ENCODE results near the gene CXADR. TPM values are rescaled to one million over a fixed set of nuclear protein-coding genes. Genes with fewer than 3 reads are reported as not detected.

The CXADR gene
- total RNA-seq, 6 donors from 2014 or later, result 19.9 to 73.0 (median 29.2) TPM

- WGBS, 2 donors, result 69 to 82% methylated on average over 6 of the region's 6 CpGs
These were observed 20.3 kb upstream of the CXADR start for GRCh38 chr21:17492415-17493168.

GRCh38 chr21:17494051-17494450, 18.8 kb upstream of the CXADR start:
- Histone ChIP-seq H3K27me3 (no peaks in the 10 kb centered on the region), H3K9me3 (no peaks in the 10 kb centered on the region), H3K27ac (no peak overlapping the region), H3K4me1 (peaks cover 0 to 9% (median 8%) of the 10 kb centered on the region in 4 donors), H3K36me3 (no peaks in the 10 kb centered on the region), H3K4me3 (no peak overlapping the region)
- TF ChIP-seq EP300 (IDR thresholded peaks at IDR 0.05) (no peak), POLR2A (IDR thresholded peaks at IDR 0.05) (no peak), POLR2AphosphoS5 (IDR thresholded peaks at IDR 0.05) (no peak), CTCF (IDR thresholded peaks at IDR 0.05) (no peak)
- no peak for ATAC-seq (ENCODE audit: low FRiP score in 2 of 2)
- no peak for DNase-seq
- WGBS, 2 donors, result 86 to 87% methylated on average over 3 of the region's 3 CpGs

More at GRCh38 chr21:17492415-17493168, 20.3 kb upstream of the CXADR start:
- peak in 1 of 2 donors; percentile 54 for DNase-seq
- Histone ChIP-seq H3K27me3 (no peaks in the 10 kb centered on the region), H3K4me1 (peaks cover 0 to 9% (median 8%) of the 10 kb centered on the region in 4 donors), H3K4me3 (no peak overlapping the region), H3K27ac (peak overlapping the region in 3 of 4 donors; percentile 6 to 33 (median 25)), H3K9me3 (no peaks in the 10 kb centered on the region), H3K36me3 (no peaks in the 10 kb centered on the region)
- TF ChIP-seq POLR2AphosphoS5 (IDR thresholded peaks at IDR 0.05) (no peak), EP300 (IDR thresholded peaks at IDR 0.05) (peak in 2 of 4 donors; percentile 19 to 69), POLR2A (IDR thresholded peaks at IDR 0.05) (no peak), CTCF (IDR thresholded peaks at IDR 0.05) (no peak)
- ATAC-seq (ENCODE audit: low FRiP score in 2 of 2), result peak; percentile 68 to 85

- Histone ChIP-seq H3K4me1 (peaks cover 0 to 9% (median 8%) of the 10 kb centered on the region in 4 donors), H3K36me3 (no peaks in the 10 kb centered on the region), H3K9me3 (no peaks in the 10 kb centered on the region), H3K27me3 (no peaks in the 10 kb centered on the region), H3K27ac (no peak overlapping the region), H3K4me3 (no peak overlapping the region)
- DNase-seq (no peak), ATAC-seq (ENCODE audit: low FRiP score in 2 of 2) (no peak)
- TF ChIP-seq POLR2AphosphoS5 (IDR thresholded peaks at IDR 0.05) (no peak), POLR2A (IDR thresholded peaks at IDR 0.05) (no peak), CTCF (IDR thresholded peaks at IDR 0.05) (no peak), EP300 (IDR thresholded peaks at IDR 0.05) (no peak)
- WGBS, 2 donors, result 78 to 80% methylated on average over 2 of the region's 2 CpGs
These were observed 17.2 kb upstream of the CXADR start for GRCh38 chr21:17495680-17496079.

GRCh38 chr21:17497316-17497715, 15.5 kb upstream of the CXADR start:
- Histone ChIP-seq H3K36me3 (no peaks in the 10 kb centered on the region), H3K4me1 (peaks cover 0 to 7% (median 5%) of the 10 kb centered on the region in 4 donors), H3K9me3 (no peaks in the 10 kb centered on the region), H3K27ac (no peak overlapping the region), H3K27me3 (no peaks in the 10 kb centered on the region), H3K4me3 (no peak overlapping the region)
- DNase-seq (no peak), ATAC-seq (ENCODE audit: low FRiP score in 2 of 2) (no peak)
- TF ChIP-seq POLR2A (IDR thresholded peaks at IDR 0.05), result no peak
- no peak for TF ChIP-seq EP300 (IDR thresholded peaks at IDR 0.05)
- TF ChIP-seq POLR2AphosphoS5 (IDR thresholded peaks at IDR 0.05), result no peak
- TF ChIP-seq CTCF (IDR thresholded peaks at IDR 0.05), result no peak

- H3K4me3 ChIP-seq, result no peak overlapping the region
- H3K4me1 ChIP-seq, result no peaks in the 10 kb centered on the region
- ATAC-seq (ENCODE audit: low FRiP score in 2 of 2), result no peak
- TF ChIP-seq CTCF (IDR thresholded peaks at IDR 0.05) (no peak), POLR2AphosphoS5 (IDR thresholded peaks at IDR 0.05) (no peak), EP300 (IDR thresholded peaks at IDR 0.05) (no peak), POLR2A (IDR thresholded peaks at IDR 0.05) (no peak)
- DNase-seq, result no peak
- no peaks in the 10 kb centered on the region for H3K9me3 ChIP-seq
- no peaks in the 10 kb centered on the region for H3K36me3 ChIP-seq
- H3K27ac ChIP-seq, result no peak overlapping the region
- no peaks in the 10 kb centered on the region for H3K27me3 ChIP-seq
- 70 to 77% methylated on average over 2 of the region's 2 CpGs for WGBS, 2 donors
These were observed 14.3 kb upstream of the CXADR start for GRCh38 chr21:17498586-17498985.
